ENCODE measurements around the gene XRCC5. TPM values are rescaled to one million over a fixed set of nuclear protein-coding genes. Genes with fewer than 3 reads are reported as not detected.
"Not testable (repeated sequence)": the region's sequence is repeated elsewhere in the genome, so short reads cannot be mapped to it uniquely, and the experiment has no call there.

The XRCC5 gene
- polyA plus RNA-seq, 2 donors = 57.9 to 100 TPM

- Histone ChIP-seq H3K9me3 (ENCODE audit: control insufficient read depth in 2 of 2, insufficient read depth in 1 of 2, low read depth in 1 of 2, low read length in 1 of 2) (no peaks in the 10 kb centered on the region), H3K27me3 (ENCODE audit: control insufficient read depth in 1 of 2, insufficient read depth in 2 of 2, low read length in 2 of 2) (no peaks in the 10 kb centered on the region), H3K4me1 (ENCODE audit: control insufficient read depth in 2 of 2, insufficient read depth in 2 of 2, low read length in 1 of 2) (no peaks in the 10 kb centered on the region), H3K36me3 (ENCODE audit: control insufficient read depth in 2 of 2, insufficient read depth in 2 of 2, low read length in 1 of 2) (peaks cover 6 to 9% of the 10 kb centered on the region in 2 donors), H3K4me3 (ENCODE audit: low read depth in 1 of 2, low read length in 2 of 2) (no peak overlapping the region), H3K27ac (ENCODE audit: low read depth in 2 of 2, low read length in 1 of 2) (no peak overlapping the region)
- 88 to 90% methylated on average over 4 of the region's 4 CpGs for WGBS, 2 donors
These were observed 86.4 kb downstream of the XRCC5 start for GRCh38 chr2:216195565-216196029.

GRCh38 chr2:216201692-216202306 lies 92.7 kb downstream of the XRCC5 start:
- Histone ChIP-seq H3K27ac (ENCODE audit: low read depth in 2 of 2, low read length in 1 of 2) (no peak overlapping the region), H3K36me3 (ENCODE audit: control insufficient read depth in 2 of 2, insufficient read depth in 2 of 2, low read length in 1 of 2) (peaks cover 23 to 24% of the 10 kb centered on the region in 2 donors)

GRCh38 chr2:216202626-216203250 lies 93.6 kb downstream of the XRCC5 start:
- 92 to 95% methylated on average over 3 of the region's 3 CpGs for WGBS, 2 donors
- no peak overlapping the region for H3K4me3 ChIP-seq (ENCODE audit: low read depth in 1 of 2, low read length in 2 of 2)
- H3K4me1 ChIP-seq (ENCODE audit: control insufficient read depth in 2 of 2, insufficient read depth in 2 of 2, low read length in 1 of 2) = no peaks in the 10 kb centered on the region
- H3K36me3 ChIP-seq (ENCODE audit: control insufficient read depth in 2 of 2, insufficient read depth in 2 of 2, low read length in 1 of 2) = peaks cover 31% of the 10 kb centered on the region in 2 donors
- H3K27me3 ChIP-seq (ENCODE audit: control insufficient read depth in 1 of 2, insufficient read depth in 2 of 2, low read length in 2 of 2) = no peaks in the 10 kb centered on the region
- H3K27ac ChIP-seq (ENCODE audit: low read depth in 2 of 2, low read length in 1 of 2) = no peak overlapping the region
- H3K9me3 ChIP-seq (ENCODE audit: control insufficient read depth in 2 of 2, insufficient read depth in 1 of 2, low read depth in 1 of 2, low read length in 1 of 2) = no peaks in the 10 kb centered on the region

More at GRCh38 chr2:216201692-216202306, 92.7 kb downstream of the XRCC5 start:
- Histone ChIP-seq H3K27me3 (ENCODE audit: control insufficient read depth in 1 of 2, insufficient read depth in 2 of 2, low read length in 2 of 2) (no peaks in the 10 kb centered on the region), H3K4me1 (ENCODE audit: control insufficient read depth in 2 of 2, insufficient read depth in 2 of 2, low read length in 1 of 2) (no peaks in the 10 kb centered on the region), H3K4me3 (ENCODE audit: low read depth in 1 of 2, low read length in 2 of 2) (no peak overlapping the region), H3K9me3 (ENCODE audit: control insufficient read depth in 2 of 2, insufficient read depth in 1 of 2, low read depth in 1 of 2, low read length in 1 of 2) (no peaks in the 10 kb centered on the region)
- WGBS, 2 donors = 83 to 88% methylated on average over 3 of the region's 3 CpGs

GRCh38 chr2:216205486-216205885 lies 96.3 kb downstream of the XRCC5 start:
- no peak overlapping the region for H3K27ac ChIP-seq (ENCODE audit: low read depth in 2 of 2, low read length in 1 of 2)
- no peaks in the 10 kb centered on the region for H3K27me3 ChIP-seq (ENCODE audit: control insufficient read depth in 1 of 2, insufficient read depth in 2 of 2, low read length in 2 of 2)
- no peaks in the 10 kb centered on the region for H3K9me3 ChIP-seq (ENCODE audit: control insufficient read depth in 2 of 2, insufficient read depth in 1 of 2, low read depth in 1 of 2, low read length in 1 of 2)
- peaks cover 28 to 30% of the 10 kb centered on the region in 2 donors for H3K36me3 ChIP-seq (ENCODE audit: control insufficient read depth in 2 of 2, insufficient read depth in 2 of 2, low read length in 1 of 2)
- 79 to 91% methylated on average over 1 of the region's 1 CpG for WGBS, 2 donors
- no peaks in the 10 kb centered on the region for H3K4me1 ChIP-seq (ENCODE audit: control insufficient read depth in 2 of 2, insufficient read depth in 2 of 2, low read length in 1 of 2)
- H3K4me3 ChIP-seq (ENCODE audit: low read depth in 1 of 2, low read length in 2 of 2) = no peak overlapping the region

- H3K4me3 ChIP-seq (ENCODE audit: low read depth in 1 of 2, low read length in 2 of 2) = no peak overlapping the region
- peaks cover 28 to 30% of the 10 kb centered on the region in 2 donors for H3K36me3 ChIP-seq (ENCODE audit: control insufficient read depth in 2 of 2, insufficient read depth in 2 of 2, low read length in 1 of 2)
- no peak overlapping the region for H3K27ac ChIP-seq (ENCODE audit: low read depth in 2 of 2, low read length in 1 of 2)
- H3K4me1 ChIP-seq (ENCODE audit: control insufficient read depth in 2 of 2, insufficient read depth in 2 of 2, low read length in 1 of 2) = no peaks in the 10 kb centered on the region
- WGBS, 2 donors = 85 to 86% methylated on average over 2 of the region's 2 CpGs
- H3K9me3 ChIP-seq (ENCODE audit: control insufficient read depth in 2 of 2, insufficient read depth in 1 of 2, low read depth in 1 of 2, low read length in 1 of 2) = no peaks in the 10 kb centered on the region
- no peaks in the 10 kb centered on the region for H3K27me3 ChIP-seq (ENCODE audit: control insufficient read depth in 1 of 2, insufficient read depth in 2 of 2, low read length in 2 of 2)
These were observed 97.0 kb downstream of the XRCC5 start for GRCh38 chr2:216206041-216206703.

- H3K4me3 ChIP-seq (ENCODE audit: low read depth in 1 of 2, low read length in 2 of 2) = no peak overlapping the region
- H3K27me3 ChIP-seq (ENCODE audit: control insufficient read depth in 1 of 2, insufficient read depth in 2 of 2, low read length in 2 of 2) = no peaks in the 10 kb centered on the region
- no peaks in the 10 kb centered on the region for H3K4me1 ChIP-seq (ENCODE audit: control insufficient read depth in 2 of 2, insufficient read depth in 2 of 2, low read length in 1 of 2)
- H3K36me3 ChIP-seq (ENCODE audit: control insufficient read depth in 2 of 2, insufficient read depth in 2 of 2, low read length in 1 of 2) = peaks cover 24 to 27% of the 10 kb centered on the region in 2 donors
- 92 to 93% methylated on average over 5 of the region's 5 CpGs for WGBS, 2 donors
- no peaks in the 10 kb centered on the region for H3K9me3 ChIP-seq (ENCODE audit: control insufficient read depth in 2 of 2, insufficient read depth in 1 of 2, low read depth in 1 of 2, low read length in 1 of 2)
- H3K27ac ChIP-seq (ENCODE audit: low read depth in 2 of 2, low read length in 1 of 2) = no peak overlapping the region
These were observed 97.7 kb downstream of the XRCC5 start for GRCh38 chr2:216206821-216207220.

GRCh38 chr2:216208661-216209060 lies 99.5 kb downstream of the XRCC5 start:
- H3K9me3 ChIP-seq (ENCODE audit: control insufficient read depth in 2 of 2, insufficient read depth in 1 of 2, low read depth in 1 of 2, low read length in 1 of 2); H3K4me3 ChIP-seq (ENCODE audit: low read depth in 1 of 2, low read length in 2 of 2); H3K27ac ChIP-seq (ENCODE audit: low read depth in 2 of 2, low read length in 1 of 2); H3K27me3 ChIP-seq (ENCODE audit: control insufficient read depth in 1 of 2, insufficient read depth in 2 of 2, low read length in 2 of 2); H3K4me1 ChIP-seq (ENCODE audit: control insufficient read depth in 2 of 2, insufficient read depth in 2 of 2, low read length in 1 of 2): not testable (repeated sequence)
- 97% methylated on average over 8 of the region's 8 CpGs for WGBS, 2 donors
- peaks cover 22% of the 10 kb centered on the region in 2 donors for H3K36me3 ChIP-seq (ENCODE audit: control insufficient read depth in 2 of 2, insufficient read depth in 2 of 2, low read length in 1 of 2)

GRCh38 chr2:216210701-216211540 lies 101.8 kb downstream of the XRCC5 start:
- 61 to 65% methylated on average over 3 of the region's 3 CpGs for WGBS, 2 donors
- H3K27ac ChIP-seq (ENCODE audit: low read depth in 2 of 2, low read length in 1 of 2) = no peak overlapping the region

GRCh38 chr2:216211614-216212145 lies 102.5 kb downstream of the XRCC5 start:
- H3K4me3 ChIP-seq (ENCODE audit: low read depth in 1 of 2, low read length in 2 of 2) = no peak overlapping the region
- H3K27me3 ChIP-seq (ENCODE audit: control insufficient read depth in 1 of 2, insufficient read depth in 2 of 2, low read length in 2 of 2) = no peaks in the 10 kb centered on the region
- WGBS, 2 donors = 94 to 100% methylated on average over 2 of the region's 2 CpGs
- no peak overlapping the region for H3K27ac ChIP-seq (ENCODE audit: low read depth in 2 of 2, low read length in 1 of 2)
- no peaks in the 10 kb centered on the region for H3K4me1 ChIP-seq (ENCODE audit: control insufficient read depth in 2 of 2, insufficient read depth in 2 of 2, low read length in 1 of 2)
- no peaks in the 10 kb centered on the region for H3K9me3 ChIP-seq (ENCODE audit: control insufficient read depth in 2 of 2, insufficient read depth in 1 of 2, low read depth in 1 of 2, low read length in 1 of 2)
- peaks cover 8 to 9% of the 10 kb centered on the region in 2 donors for H3K36me3 ChIP-seq (ENCODE audit: control insufficient read depth in 2 of 2, insufficient read depth in 2 of 2, low read length in 1 of 2)

More at GRCh38 chr2:216210701-216211540, 101.8 kb downstream of the XRCC5 start:
- Histone ChIP-seq H3K4me3 (ENCODE audit: low read depth in 1 of 2, low read length in 2 of 2) (no peak overlapping the region), H3K9me3 (ENCODE audit: control insufficient read depth in 2 of 2, insufficient read depth in 1 of 2, low read depth in 1 of 2, low read length in 1 of 2) (no peaks in the 10 kb centered on the region), H3K4me1 (ENCODE audit: control insufficient read depth in 2 of 2, insufficient read depth in 2 of 2, low read length in 1 of 2) (no peaks in the 10 kb centered on the region), H3K27me3 (ENCODE audit: control insufficient read depth in 1 of 2, insufficient read depth in 2 of 2, low read length in 2 of 2) (no peaks in the 10 kb centered on the region), H3K36me3 (ENCODE audit: control insufficient read depth in 2 of 2, insufficient read depth in 2 of 2, low read length in 1 of 2) (peaks cover 11% of the 10 kb centered on the region in 2 donors)
